Thyroid gland (tissue), 4 donors: ENCODE measurements around the gene TMTC3.

ENCODE experiments used
- POLR2A ChIP-seq, 2 donors: fragments of 450-650 bp; IDR thresholded peaks; one replicate each; pipeline ENCODE4 v1.6.1; 2017; ENCODE audit warnings: antibody characterized with exemption in 2 of 2, mild to moderate bottlenecking in 2 of 2, moderate library complexity in 1 of 2
- TF ChIP-seq, protein P1 (sequence below), 6 experiments: fragments of 200-600 bp in 3 of 6; fragments of 450-650 bp in 3 of 6; sonication (generic) in 3 of 6; IDR thresholded peaks; one replicate each; pipeline ENCODE4 v1.5.1; 2016 to 2019; ENCODE audit warnings: antibody characterized with exemption in 6 of 6, mild to moderate bottlenecking in 2 of 6, inconsistent platforms in 1 of 6, moderate library complexity in 1 of 6

DNA sequence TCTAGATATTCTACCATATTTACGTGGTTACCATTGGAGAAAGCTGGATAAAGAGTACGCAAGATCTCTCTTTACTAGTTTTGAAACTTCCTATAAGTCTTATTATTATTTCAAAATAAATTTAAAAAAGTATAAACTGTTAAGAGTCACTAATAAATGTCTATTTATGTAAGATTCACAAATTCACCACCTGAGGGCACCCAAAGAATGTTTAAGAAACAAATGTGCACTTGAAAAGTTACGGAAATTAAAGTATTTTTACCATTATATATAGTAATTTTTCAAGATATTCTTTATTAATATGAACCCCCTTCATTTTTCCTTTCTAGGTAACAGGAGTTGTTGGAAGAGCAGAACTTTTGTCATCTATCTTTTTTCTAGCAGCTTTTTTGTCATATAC, 11.9 kb downstream of the TMTC3 start:
- TF ChIP-seq, protein P1, sequence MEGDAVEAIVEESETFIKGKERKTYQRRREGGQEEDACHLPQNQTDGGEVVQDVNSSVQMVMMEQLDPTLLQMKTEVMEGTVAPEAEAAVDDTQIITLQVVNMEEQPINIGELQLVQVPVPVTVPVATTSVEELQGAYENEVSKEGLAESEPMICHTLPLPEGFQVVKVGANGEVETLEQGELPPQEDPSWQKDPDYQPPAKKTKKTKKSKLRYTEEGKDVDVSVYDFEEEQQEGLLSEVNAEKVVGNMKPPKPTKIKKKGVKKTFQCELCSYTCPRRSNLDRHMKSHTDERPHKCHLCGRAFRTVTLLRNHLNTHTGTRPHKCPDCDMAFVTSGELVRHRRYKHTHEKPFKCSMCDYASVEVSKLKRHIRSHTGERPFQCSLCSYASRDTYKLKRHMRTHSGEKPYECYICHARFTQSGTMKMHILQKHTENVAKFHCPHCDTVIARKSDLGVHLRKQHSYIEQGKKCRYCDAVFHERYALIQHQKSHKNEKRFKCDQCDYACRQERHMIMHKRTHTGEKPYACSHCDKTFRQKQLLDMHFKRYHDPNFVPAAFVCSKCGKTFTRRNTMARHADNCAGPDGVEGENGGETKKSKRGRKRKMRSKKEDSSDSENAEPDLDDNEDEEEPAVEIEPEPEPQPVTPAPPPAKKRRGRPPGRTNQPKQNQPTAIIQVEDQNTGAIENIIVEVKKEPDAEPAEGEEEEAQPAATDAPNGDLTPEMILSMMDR (IDR thresholded peaks at IDR 0.05): peak in 1 of 6 experiments; percentile 22
- no peak for TF ChIP-seq POLR2A (IDR thresholded peaks at IDR 0.05)
